Measurements from ENCODE around the gene PCK2. TPM values are rescaled to one million over a fixed set of nuclear protein-coding genes. Genes with fewer than 3 reads are reported as not detected.

PCK2 gene
- total and polyA plus RNA-seq, 4 donors: 8.9 to 91.7 (median 38.2) TPM

GRCh38 chr14:24149302-24149969, 55.3 kb downstream of the PCK2 start:
- H3K36me3 ChIP-seq (ENCODE audit: control insufficient read depth in 4 of 4, insufficient read depth in 4 of 4, low read length in 4 of 4): peaks cover 11 to 37% (median 26%) of the 10 kb centered on the region in 4 donors
- no peak for TF ChIP-seq CTCF (IDR thresholded peaks at IDR 0.05; ENCODE audit: control extremely low read depth, extremely low read depth)
- no peak overlapping the region for H3K9ac ChIP-seq (ENCODE audit: insufficient read depth in 1 of 2, low read length in 2 of 2)
- no peak overlapping the region for H3K27ac ChIP-seq (ENCODE audit: low read depth in 1 of 2, low read length in 1 of 2)
- ATAC-seq (ENCODE audit: insufficient read depth, low FRiP score): no peak
- H3K4me3 ChIP-seq: no peak overlapping the region
- no peak for DNase-seq
- no peaks in the 10 kb centered on the region for H3K9me3 ChIP-seq (ENCODE audit: control insufficient read depth in 4 of 4, insufficient read depth in 3 of 4, low read length in 3 of 4)
- peaks cover 8 to 20% (median 12%) of the 10 kb centered on the region in 5 donors for H3K4me1 ChIP-seq (ENCODE audit: control insufficient read depth in 5 of 5, insufficient read depth in 5 of 5, low read length in 5 of 5)
- H3K27me3 ChIP-seq (ENCODE audit: control insufficient read depth in 3 of 3, insufficient read depth in 3 of 3, low read length in 2 of 3): no peaks in the 10 kb centered on the region
- 92 to 98% methylated on average over 3 of the region's 3 CpGs for WGBS, 2 donors

GRCh38 chr14:24150061-24150460, 56.0 kb downstream of the PCK2 start:
- no peak overlapping the region for H3K9ac ChIP-seq (ENCODE audit: insufficient read depth in 1 of 2, low read length in 2 of 2)
- DNase-seq (no peak), ATAC-seq (ENCODE audit: insufficient read depth, low FRiP score) (no peak)
- WGBS, 2 donors: 94 to 96% methylated on average over 9 of the region's 9 CpGs
- no peaks in the 10 kb centered on the region for H3K27me3 ChIP-seq (ENCODE audit: control insufficient read depth in 3 of 3, insufficient read depth in 3 of 3, low read length in 2 of 3)
- H3K27ac ChIP-seq (ENCODE audit: low read depth in 1 of 2, low read length in 1 of 2): no peak overlapping the region
- H3K9me3 ChIP-seq (ENCODE audit: control insufficient read depth in 4 of 4, insufficient read depth in 3 of 4, low read length in 3 of 4): no peaks in the 10 kb centered on the region
- peaks cover 17 to 36% (median 27%) of the 10 kb centered on the region in 4 donors for H3K36me3 ChIP-seq (ENCODE audit: control insufficient read depth in 4 of 4, insufficient read depth in 4 of 4, low read length in 4 of 4)
- no peak for TF ChIP-seq CTCF (IDR thresholded peaks at IDR 0.05; ENCODE audit: control extremely low read depth, extremely low read depth)
- peaks cover 8 to 20% (median 12%) of the 10 kb centered on the region in 5 donors for H3K4me1 ChIP-seq (ENCODE audit: control insufficient read depth in 5 of 5, insufficient read depth in 5 of 5, low read length in 5 of 5)
- H3K4me3 ChIP-seq: no peak overlapping the region

DNA sequence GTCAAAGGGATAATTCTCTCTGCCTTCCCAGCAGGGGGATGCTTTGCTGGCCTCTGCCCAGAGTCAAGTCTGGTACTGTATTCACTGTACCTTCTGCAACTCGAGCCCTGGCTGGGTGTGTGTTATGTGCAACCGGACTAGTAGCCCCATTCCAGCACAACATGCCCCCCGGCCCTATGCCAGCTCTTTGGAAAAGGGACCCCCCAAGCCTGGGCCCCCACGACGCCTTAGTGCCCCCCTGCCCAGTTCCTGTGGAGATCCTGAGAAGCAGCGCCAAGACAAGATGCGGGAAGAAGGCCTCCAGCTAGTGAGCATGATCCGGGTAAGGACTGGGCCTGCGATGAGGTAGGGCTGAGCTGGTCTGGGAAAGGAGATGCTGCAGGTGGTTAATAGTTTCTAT, 56.5 kb downstream of the PCK2 start:
- ATAC-seq (ENCODE audit: insufficient read depth, low FRiP score) (no peak), DNase-seq (no peak)
- Histone ChIP-seq H3K36me3 (ENCODE audit: control insufficient read depth in 4 of 4, insufficient read depth in 4 of 4, low read length in 4 of 4) (peaks cover 22 to 41% (median 30%) of the 10 kb centered on the region in 4 donors), H3K4me1 (ENCODE audit: control insufficient read depth in 5 of 5, insufficient read depth in 5 of 5, low read length in 5 of 5) (peaks cover 4 to 17% (median 8%) of the 10 kb centered on the region in 5 donors), H3K27ac (ENCODE audit: low read depth in 1 of 2, low read length in 1 of 2) (peak overlapping the region in 1 of 2 donors; percentile 6), H3K27me3 (ENCODE audit: control insufficient read depth in 3 of 3, insufficient read depth in 3 of 3, low read length in 2 of 3) (no peaks in the 10 kb centered on the region), H3K9me3 (ENCODE audit: control insufficient read depth in 4 of 4, insufficient read depth in 3 of 4, low read length in 3 of 4) (no peaks in the 10 kb centered on the region), H3K4me3 (no peak overlapping the region), H3K9ac (ENCODE audit: insufficient read depth in 1 of 2, low read length in 2 of 2) (no peak overlapping the region)
- no peak for TF ChIP-seq CTCF (IDR thresholded peaks at IDR 0.05; ENCODE audit: control extremely low read depth, extremely low read depth)
- WGBS, 2 donors: 94 to 98% methylated on average over 9 of the region's 9 CpGs

Measured in lung (tissue), 12 donors.